Stimulated activated naive CD4-positive, alpha-beta T cell (primary cell): ENCODE results near the gene PLEKHG5.
"Not testable (repeated sequence)": the region's sequence is repeated elsewhere in the genome, so short reads cannot be mapped to it uniquely, and the experiment has no call there.

Experiments
- DNase-seq, 6 experiments: peaks; one replicate each; lab custom pipeline; 2025; lab: John Stamatoyannopoulos, UW

The PLEKHG5 gene

GRCh38 chr1:6461538-6462411 is 29.7 kb downstream of the PLEKHG5 start:
- DNase-seq = no peak

GRCh38 chr1:6461051-6461530 is 30.4 kb downstream of the PLEKHG5 start:
- DNase-seq = no peak

GRCh38 chr1:6460301-6461050 is 31.0 kb downstream of the PLEKHG5 start:
- peak; percentile 86 to 93 (median 92) for DNase-seq

- peak; percentile 35 to 62 (median 50) for DNase-seq
Measured at GRCh38 chr1:6459850-6460265, 31.6 kb downstream of the PLEKHG5 start.

GRCh38 chr1:6456800-6457466 is 34.5 kb downstream of the PLEKHG5 start:
- no peak for DNase-seq

GRCh38 chr1:6455752-6456520 is 35.5 kb downstream of the PLEKHG5 start:
- not testable (repeated sequence) for DNase-seq

GRCh38 chr1:6454856-6455751 is 36.4 kb downstream of the PLEKHG5 start:
- DNase-seq = peak in 5 of 6 experiments; percentile 11 to 36 (median 23)

- not testable (repeated sequence) for DNase-seq
Measured at GRCh38 chr1:6453895-6454855, 37.3 kb downstream of the PLEKHG5 start.

GRCh38 chr1:6450943-6451373 is 40.5 kb downstream of the PLEKHG5 start:
- no peak for DNase-seq

GRCh38 chr1:6450486-6450885 is 41.0 kb downstream of the PLEKHG5 start:
- not testable (repeated sequence) for DNase-seq

- no peak for DNase-seq
Measured at GRCh38 chr1:6450005-6450450, 41.4 kb downstream of the PLEKHG5 start.

- DNase-seq = peak in 4 of 6 experiments; percentile 25 to 40 (median 28)
Measured at GRCh38 chr1:6448749-6449631, 42.5 kb downstream of the PLEKHG5 start.

- peak; percentile 31 to 58 (median 48) for DNase-seq
Measured at GRCh38 chr1:6447818-6448748, 43.4 kb downstream of the PLEKHG5 start.

- DNase-seq = peak in 1 of 6 experiments; percentile 58
Measured at GRCh38 chr1:6447016-6447817, 44.2 kb downstream of the PLEKHG5 start.

- no peak for DNase-seq
Measured at GRCh38 chr1:6446665-6447015, 44.8 kb downstream of the PLEKHG5 start.

- DNase-seq = not testable (repeated sequence)
Measured at GRCh38 chr1:6445929-6446328, 45.5 kb downstream of the PLEKHG5 start.
